ENCODE results near the gene HEXB. TPM values are rescaled to one million over a fixed set of nuclear protein-coding genes. Genes with fewer than 3 reads are reported as not detected.

The HEXB gene
- total and polyA plus RNA-seq, 2 donors (not counting 3 experiments of a cell fraction or from before 2014, with no cell fraction given), result 128 to 182 TPM

DNA sequence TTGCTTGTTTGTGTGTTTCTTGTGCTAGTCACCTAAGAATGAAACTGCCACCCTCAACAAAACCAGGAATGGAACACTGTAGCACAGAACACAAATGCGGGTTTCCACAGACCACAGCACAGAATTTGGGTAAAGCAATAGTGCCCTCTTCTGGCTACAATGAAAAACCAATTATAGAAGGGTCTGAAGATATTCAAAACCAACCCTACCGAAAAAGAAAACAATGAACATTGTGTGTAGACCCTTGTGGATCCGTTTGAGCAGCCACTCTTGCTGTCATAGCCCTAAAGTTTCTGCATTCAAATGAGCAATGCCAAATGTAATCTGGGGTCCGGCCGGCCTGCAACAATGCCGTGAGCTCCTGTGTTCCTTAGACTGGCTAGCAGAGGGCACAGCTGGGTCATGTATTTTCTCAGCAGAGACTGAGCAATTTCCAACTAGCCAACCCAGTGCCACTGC lies 36.2 kb upstream of the HEXB start:
- intact Hi-C loops (cut with micrococcal nuclease), result loop anchor here (1.0 to 5.0 kb wide), 6 partner anchors 614 to 1058 kb away; no protein-coding TSS in a partner anchor
- no peaks in the 10 kb centered on the region for H4K20me1 ChIP-seq (replicated peaks; ENCODE audit: control insufficient read depth, extremely low read depth, insufficient read depth, low read length)
- H3K36me3 ChIP-seq (ENCODE audit: control insufficient read depth in 2 of 2, extremely low read depth in 1 of 2, insufficient read depth in 2 of 2, low read length in 2 of 2), result no peaks in the 10 kb centered on the region
- no peak overlapping the region for H3K27ac ChIP-seq (ENCODE audit: insufficient read depth, low read depth, low read length)
- no peaks in the 10 kb centered on the region for H3K27me3 ChIP-seq (ENCODE audit: control insufficient read depth in 2 of 2, insufficient read depth in 2 of 2, low read length in 2 of 2)
- no peaks in the 10 kb centered on the region for H3K9me1 ChIP-seq (replicated peaks; ENCODE audit: control insufficient read depth, extremely low read depth, insufficient read depth, low read length)
- POLR2A ChIA-PET, result no interaction called here
- no peak overlapping the region for H3K9ac ChIP-seq (replicated peaks; ENCODE audit: extremely low read depth, insufficient read depth, low read length)
- no peak for TF ChIP-seq JUN (IDR thresholded peaks at IDR 0.05; ENCODE audit: borderline replicate concordance, insufficient read depth, insufficient read length, low read depth)
- TF ChIP-seq, protein P1, sequence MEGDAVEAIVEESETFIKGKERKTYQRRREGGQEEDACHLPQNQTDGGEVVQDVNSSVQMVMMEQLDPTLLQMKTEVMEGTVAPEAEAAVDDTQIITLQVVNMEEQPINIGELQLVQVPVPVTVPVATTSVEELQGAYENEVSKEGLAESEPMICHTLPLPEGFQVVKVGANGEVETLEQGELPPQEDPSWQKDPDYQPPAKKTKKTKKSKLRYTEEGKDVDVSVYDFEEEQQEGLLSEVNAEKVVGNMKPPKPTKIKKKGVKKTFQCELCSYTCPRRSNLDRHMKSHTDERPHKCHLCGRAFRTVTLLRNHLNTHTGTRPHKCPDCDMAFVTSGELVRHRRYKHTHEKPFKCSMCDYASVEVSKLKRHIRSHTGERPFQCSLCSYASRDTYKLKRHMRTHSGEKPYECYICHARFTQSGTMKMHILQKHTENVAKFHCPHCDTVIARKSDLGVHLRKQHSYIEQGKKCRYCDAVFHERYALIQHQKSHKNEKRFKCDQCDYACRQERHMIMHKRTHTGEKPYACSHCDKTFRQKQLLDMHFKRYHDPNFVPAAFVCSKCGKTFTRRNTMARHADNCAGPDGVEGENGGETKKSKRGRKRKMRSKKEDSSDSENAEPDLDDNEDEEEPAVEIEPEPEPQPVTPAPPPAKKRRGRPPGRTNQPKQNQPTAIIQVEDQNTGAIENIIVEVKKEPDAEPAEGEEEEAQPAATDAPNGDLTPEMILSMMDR (IDR thresholded peaks at IDR 0.05; ENCODE audit: extremely low read depth in 1 of 2, insufficient read depth in 1 of 2, low read depth in 1 of 2, low read length in 2 of 2), result peak; percentile 46 to 50
- no peak for TF ChIP-seq POLR2AphosphoS5 (IDR thresholded peaks at IDR 0.05; ENCODE audit: insufficient read depth, low read depth, low read length)
- no peak overlapping the region for H3K4me3 ChIP-seq (replicated peaks in 1 of 3; ENCODE audit: insufficient read depth in 1 of 3, low read depth in 1 of 3, low read length in 3 of 3)
- H3K9me3 ChIP-seq (replicated peaks; ENCODE audit: control insufficient read depth, insufficient read depth, low read length), result no peaks in the 10 kb centered on the region
- dilution Hi-C loops (cut with MboI; ENCODE audit: extremely low pct_ligation_motif_present, low sequenced_read_pairs), result no loop called here
- DNase-seq (ENCODE audit: low read depth, low spot score) (peak; percentile 69), FAIRE-seq (peak; percentile 87)
- no TSS peak for BruUV-seq (replicated peaks)
- H3K4me1 ChIP-seq (ENCODE audit: control insufficient read depth, extremely low read depth, insufficient read depth, low read length), result peaks cover 5% of the 10 kb centered on the region
- no peaks in the 10 kb centered on the region for H3K79me2 ChIP-seq (ENCODE audit: control insufficient read depth, insufficient read depth, low read length)
- CTCF ChIA-PET, result interaction anchor here (0.8 to 3.6 kb wide), 18 partner anchors 9 to 1130 kb away, joined by 3 to 47 read pairs (median 4); partner anchors contain the start of gene ENC1
- H2AFZ ChIP-seq (ENCODE audit: low read depth, low read length), result peak overlapping the region; percentile 23
- H3K4me2 ChIP-seq (ENCODE audit: insufficient read depth, low read length), result no peak overlapping the region

DNA sequence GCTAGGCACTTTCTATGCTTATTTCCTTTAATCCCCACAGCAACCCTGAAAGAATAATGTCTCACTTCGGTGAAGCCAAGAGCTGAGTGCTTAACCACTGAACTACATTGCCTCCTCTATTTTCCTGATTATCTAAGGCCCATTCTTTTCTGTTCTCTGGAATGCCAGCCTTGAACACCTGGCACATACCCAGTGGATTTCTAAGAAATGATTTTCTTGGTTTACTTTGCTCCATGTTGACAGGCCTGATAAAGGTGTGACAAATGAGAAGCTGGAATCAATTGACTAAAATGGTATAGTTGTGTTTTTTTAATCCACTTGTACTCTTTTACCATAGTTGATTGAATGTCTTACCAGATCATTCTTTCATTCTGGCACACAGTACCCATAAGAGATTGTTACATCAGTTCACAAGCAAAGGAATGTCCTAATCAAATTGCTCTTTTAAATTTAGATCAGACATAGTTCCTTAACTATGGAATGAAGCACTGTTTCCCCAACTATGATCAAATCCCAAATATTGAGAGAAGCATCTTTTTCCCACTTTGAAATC lies 35.5 kb upstream of the HEXB start:
- H3K27me3 ChIP-seq (ENCODE audit: control insufficient read depth in 2 of 2, insufficient read depth in 2 of 2, low read length in 2 of 2), result no peaks in the 10 kb centered on the region
- ChIA-PET CTCF (interaction anchor here (0.6 to 3.6 kb wide), 18 partner anchors 9 to 1131 kb away, joined by 3 to 47 read pairs (median 4); partner anchors contain the start of gene ENC1), POLR2A (no interaction called here)
- H3K9me3 ChIP-seq (replicated peaks; ENCODE audit: control insufficient read depth, insufficient read depth, low read length), result no peaks in the 10 kb centered on the region
- H3K27ac ChIP-seq (ENCODE audit: insufficient read depth, low read depth, low read length), result no peak overlapping the region
- no peaks in the 10 kb centered on the region for H4K20me1 ChIP-seq (replicated peaks; ENCODE audit: control insufficient read depth, extremely low read depth, insufficient read depth, low read length)
- DNase-seq (ENCODE audit: low read depth, low spot score) (no peak), FAIRE-seq (no peak)
- H3K36me3 ChIP-seq (ENCODE audit: control insufficient read depth in 2 of 2, extremely low read depth in 1 of 2, insufficient read depth in 2 of 2, low read length in 2 of 2), result no peaks in the 10 kb centered on the region
- no peak overlapping the region for H2AFZ ChIP-seq (ENCODE audit: low read depth, low read length)
- TF ChIP-seq GATA2 (IDR thresholded peaks at IDR 0.05; ENCODE audit: insufficient read depth, insufficient read length, low read depth, low read length) (no peak), EZH2 (IDR thresholded peaks at IDR 0.05; ENCODE audit: borderline replicate concordance, low read depth, low read length, severe bottlenecking) (no peak), MYC (IDR thresholded peaks at IDR 0.05; ENCODE audit: low read depth, low read length) (no peak)
- dilution Hi-C loops (cut with MboI; ENCODE audit: extremely low pct_ligation_motif_present, low sequenced_read_pairs), result no loop called here
- no TSS peak for BruUV-seq (replicated peaks)
- intact Hi-C loops (cut with micrococcal nuclease), result loop anchor here (1.0 to 5.0 kb wide), 3 partner anchors 614 to 857 kb away; no protein-coding TSS in a partner anchor
- H3K9ac ChIP-seq (replicated peaks; ENCODE audit: extremely low read depth, insufficient read depth, low read length), result no peak overlapping the region
- H3K79me2 ChIP-seq (ENCODE audit: control insufficient read depth, insufficient read depth, low read length), result no peaks in the 10 kb centered on the region
- no peak overlapping the region for H3K4me2 ChIP-seq (ENCODE audit: insufficient read depth, low read length)
- H3K4me1 ChIP-seq (ENCODE audit: control insufficient read depth, extremely low read depth, insufficient read depth, low read length), result no peaks in the 10 kb centered on the region
- no peak overlapping the region for H3K4me3 ChIP-seq (replicated peaks in 1 of 3; ENCODE audit: insufficient read depth in 1 of 3, low read depth in 1 of 3, low read length in 3 of 3)
- H3K9me1 ChIP-seq (replicated peaks; ENCODE audit: control insufficient read depth, extremely low read depth, insufficient read depth, low read length), result no peaks in the 10 kb centered on the region
